ENCODE measurements around the gene PYCR2.

DNA sequence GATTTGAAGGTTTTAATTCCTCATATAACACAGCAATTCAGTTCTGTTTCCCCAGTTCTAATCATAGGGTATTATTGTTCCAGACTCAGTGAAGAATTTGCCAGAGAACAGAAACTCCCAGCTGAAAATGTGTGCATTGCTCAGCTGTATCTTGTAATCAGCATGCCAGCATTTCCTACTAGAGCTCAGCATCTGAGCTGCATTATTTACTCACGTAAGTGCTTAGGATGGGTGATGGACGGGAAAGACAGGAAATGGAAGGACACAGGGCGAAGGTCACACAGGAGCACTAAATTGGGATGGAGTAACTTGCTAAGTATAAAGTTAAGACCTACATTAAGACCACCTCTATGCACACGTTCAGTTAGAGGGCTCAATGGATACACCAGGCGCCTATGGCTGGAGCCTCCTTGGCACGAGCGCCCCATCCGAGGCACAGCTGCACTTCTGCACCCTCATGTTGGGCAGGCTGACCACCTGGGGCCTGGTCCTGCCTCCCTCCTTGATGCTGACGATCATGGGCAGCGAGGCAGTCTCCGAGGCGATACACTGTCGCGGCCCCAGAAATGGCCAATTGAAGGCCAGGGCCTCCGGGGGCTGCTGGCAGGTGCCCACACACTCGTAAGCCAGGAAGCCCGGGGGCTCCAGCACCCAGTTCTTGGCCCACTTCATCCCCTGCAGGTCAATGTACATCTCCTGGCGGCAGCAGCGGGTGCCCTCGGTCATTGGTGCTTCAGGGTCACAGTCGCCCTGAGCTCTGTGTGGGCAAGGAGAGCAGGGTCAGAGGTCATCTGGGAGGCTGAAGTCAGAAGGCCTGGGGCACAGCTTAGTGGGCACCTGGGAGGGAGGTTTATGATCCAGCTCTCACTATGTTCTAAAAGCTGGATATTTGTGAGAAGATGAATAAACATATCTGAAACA lies 13.3 kb upstream of the PYCR2 start:
- TF ChIP-seq, protein P1, sequence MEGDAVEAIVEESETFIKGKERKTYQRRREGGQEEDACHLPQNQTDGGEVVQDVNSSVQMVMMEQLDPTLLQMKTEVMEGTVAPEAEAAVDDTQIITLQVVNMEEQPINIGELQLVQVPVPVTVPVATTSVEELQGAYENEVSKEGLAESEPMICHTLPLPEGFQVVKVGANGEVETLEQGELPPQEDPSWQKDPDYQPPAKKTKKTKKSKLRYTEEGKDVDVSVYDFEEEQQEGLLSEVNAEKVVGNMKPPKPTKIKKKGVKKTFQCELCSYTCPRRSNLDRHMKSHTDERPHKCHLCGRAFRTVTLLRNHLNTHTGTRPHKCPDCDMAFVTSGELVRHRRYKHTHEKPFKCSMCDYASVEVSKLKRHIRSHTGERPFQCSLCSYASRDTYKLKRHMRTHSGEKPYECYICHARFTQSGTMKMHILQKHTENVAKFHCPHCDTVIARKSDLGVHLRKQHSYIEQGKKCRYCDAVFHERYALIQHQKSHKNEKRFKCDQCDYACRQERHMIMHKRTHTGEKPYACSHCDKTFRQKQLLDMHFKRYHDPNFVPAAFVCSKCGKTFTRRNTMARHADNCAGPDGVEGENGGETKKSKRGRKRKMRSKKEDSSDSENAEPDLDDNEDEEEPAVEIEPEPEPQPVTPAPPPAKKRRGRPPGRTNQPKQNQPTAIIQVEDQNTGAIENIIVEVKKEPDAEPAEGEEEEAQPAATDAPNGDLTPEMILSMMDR (IDR thresholded peaks at IDR 0.05; ENCODE audit: low read depth, low read length), result no peak
- TF ChIP-seq POLR2A (IDR thresholded peaks at IDR 0.05; ENCODE audit: extremely low read depth, insufficient read length), result no peak
- TF ChIP-seq MYC (IDR thresholded peaks at IDR 0.05; ENCODE audit: low read depth, low read length), result no peak
- TF ChIP-seq, protein P2, sequence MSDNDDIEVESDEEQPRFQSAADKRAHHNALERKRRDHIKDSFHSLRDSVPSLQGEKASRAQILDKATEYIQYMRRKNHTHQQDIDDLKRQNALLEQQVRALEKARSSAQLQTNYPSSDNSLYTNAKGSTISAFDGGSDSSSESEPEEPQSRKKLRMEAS (IDR thresholded peaks at IDR 0.05; ENCODE audit: low read depth, low read length), result no peak

All from NB4 (cell line).